Breast epithelium (tissue), 3 donors: ENCODE data around the gene DACT3.

ENCODE experiments used
- POLR2A ChIP-seq: fragments of 450-650 bp; IDR thresholded peaks from one replicate; pipeline ENCODE4 v1.6.1; 2016; ENCODE audit warnings: antibody characterized with exemption, mild to moderate bottlenecking, moderate library complexity
- TF ChIP-seq, protein P1 (sequence below), 3 donors: fragments of 450-650 bp; IDR thresholded peaks; one replicate each; pipeline ENCODE4 v1.5.1; 2016 to 2017; ENCODE audit warnings: antibody characterized with exemption in 3 of 3, mild to moderate bottlenecking in 3 of 3, moderate library complexity in 3 of 3

DNA sequence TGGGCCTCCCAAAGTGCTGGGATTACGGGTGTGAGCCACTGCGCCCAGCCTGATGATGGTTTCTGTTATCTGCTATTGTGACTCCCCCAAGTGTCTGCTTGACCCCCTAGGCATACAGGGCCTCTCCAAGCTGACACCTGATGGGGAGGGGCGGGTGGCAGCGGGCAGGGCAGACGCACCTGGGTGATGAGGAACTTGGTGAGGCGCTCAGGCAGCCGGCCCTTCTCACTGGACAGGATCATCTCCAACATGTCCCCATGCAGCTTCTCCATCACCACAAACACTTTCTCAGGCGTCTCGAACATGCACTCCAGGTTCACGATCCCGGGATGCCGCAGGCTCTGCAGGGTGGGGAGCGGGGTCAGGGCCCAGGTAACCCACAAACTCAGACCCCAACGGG, 28.4 kb upstream of the DACT3 start:
- TF ChIP-seq, protein P1, sequence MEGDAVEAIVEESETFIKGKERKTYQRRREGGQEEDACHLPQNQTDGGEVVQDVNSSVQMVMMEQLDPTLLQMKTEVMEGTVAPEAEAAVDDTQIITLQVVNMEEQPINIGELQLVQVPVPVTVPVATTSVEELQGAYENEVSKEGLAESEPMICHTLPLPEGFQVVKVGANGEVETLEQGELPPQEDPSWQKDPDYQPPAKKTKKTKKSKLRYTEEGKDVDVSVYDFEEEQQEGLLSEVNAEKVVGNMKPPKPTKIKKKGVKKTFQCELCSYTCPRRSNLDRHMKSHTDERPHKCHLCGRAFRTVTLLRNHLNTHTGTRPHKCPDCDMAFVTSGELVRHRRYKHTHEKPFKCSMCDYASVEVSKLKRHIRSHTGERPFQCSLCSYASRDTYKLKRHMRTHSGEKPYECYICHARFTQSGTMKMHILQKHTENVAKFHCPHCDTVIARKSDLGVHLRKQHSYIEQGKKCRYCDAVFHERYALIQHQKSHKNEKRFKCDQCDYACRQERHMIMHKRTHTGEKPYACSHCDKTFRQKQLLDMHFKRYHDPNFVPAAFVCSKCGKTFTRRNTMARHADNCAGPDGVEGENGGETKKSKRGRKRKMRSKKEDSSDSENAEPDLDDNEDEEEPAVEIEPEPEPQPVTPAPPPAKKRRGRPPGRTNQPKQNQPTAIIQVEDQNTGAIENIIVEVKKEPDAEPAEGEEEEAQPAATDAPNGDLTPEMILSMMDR (IDR thresholded peaks at IDR 0.05): no peak
- no peak for TF ChIP-seq POLR2A
